Stimulated activated naive CD8-positive, alpha-beta T cell treated with anti-CD3 and anti-CD28 coated beads, Interleukin-15, Interleukin-2, amounts not matched to agents 100 ng/mL and 50 ng/mL, for 24 hours (primary cell): Measurements from ENCODE around the gene TMEM204.

Source experiments
- H3K27ac Mint-ChIP-seq: one replicate; pipeline ENCODE4 v1.8.0; 2021; ENCODE audit warnings: mild to moderate bottlenecking, mixed read lengths
- H3K27me3 Mint-ChIP-seq: one replicate; pipeline ENCODE4 v1.8.0; 2021; ENCODE audit warnings: mixed read lengths
- H3K36me3 Mint-ChIP-seq: one replicate; pipeline ENCODE4 v1.8.0; 2021; ENCODE audit warnings: low read depth, mixed read lengths
- H3K4me1 Mint-ChIP-seq: one replicate; pipeline ENCODE4 v1.8.0; 2021; ENCODE audit warnings: low read depth, mixed read lengths
- H3K4me3 Mint-ChIP-seq: one replicate; pipeline ENCODE4 v1.8.0; 2021; ENCODE audit warnings: mild to moderate bottlenecking, mixed read lengths
- H3K9me3 Mint-ChIP-seq: one replicate; pipeline ENCODE4 v1.8.0; 2021; ENCODE audit warnings: mixed read lengths

TMEM204 gene

GRCh38 chr16:1563786-1564185 is 30.3 kb downstream of the TMEM204 start:
- H3K9me3 Mint-ChIP-seq = no peaks in the 10 kb centered on the region
- H3K4me1 Mint-ChIP-seq = peaks cover 26% of the 10 kb centered on the region
- H3K4me3 Mint-ChIP-seq = no peak overlapping the region
- no peak overlapping the region for H3K27ac Mint-ChIP-seq
- no peaks in the 10 kb centered on the region for H3K27me3 Mint-ChIP-seq
- no peaks in the 10 kb centered on the region for H3K36me3 Mint-ChIP-seq

GRCh38 chr16:1564325-1564724 is 30.9 kb downstream of the TMEM204 start:
- Mint-ChIP-seq H3K36me3 (no peaks in the 10 kb centered on the region), H3K27me3 (no peaks in the 10 kb centered on the region), H3K9me3 (no peaks in the 10 kb centered on the region), H3K27ac (no peak overlapping the region), H3K4me3 (no peak overlapping the region), H3K4me1 (peaks cover 23% of the 10 kb centered on the region)

- no peaks in the 10 kb centered on the region for H3K9me3 Mint-ChIP-seq
- no peaks in the 10 kb centered on the region for H3K27me3 Mint-ChIP-seq
- H3K4me3 Mint-ChIP-seq = no peak overlapping the region
- peaks cover 15% of the 10 kb centered on the region for H3K4me1 Mint-ChIP-seq
- H3K27ac Mint-ChIP-seq = no peak overlapping the region
- no peaks in the 10 kb centered on the region for H3K36me3 Mint-ChIP-seq
Observed at GRCh38 chr16:1565083-1565805, 31.8 kb downstream of the TMEM204 start.

GRCh38 chr16:1567988-1568387 is 34.5 kb downstream of the TMEM204 start:
- Mint-ChIP-seq H3K27ac (no peak overlapping the region), H3K27me3 (no peaks in the 10 kb centered on the region), H3K4me1 (peaks cover 1% of the 10 kb centered on the region), H3K9me3 (no peaks in the 10 kb centered on the region), H3K36me3 (no peaks in the 10 kb centered on the region), H3K4me3 (no peak overlapping the region)

GRCh38 chr16:1571012-1571671 is 37.7 kb downstream of the TMEM204 start:
- H3K27ac Mint-ChIP-seq = no peak overlapping the region
- H3K27me3 Mint-ChIP-seq = no peaks in the 10 kb centered on the region
- H3K4me3 Mint-ChIP-seq = no peak overlapping the region
- H3K4me1 Mint-ChIP-seq = no peaks in the 10 kb centered on the region
- no peaks in the 10 kb centered on the region for H3K36me3 Mint-ChIP-seq
- no peaks in the 10 kb centered on the region for H3K9me3 Mint-ChIP-seq

- Mint-ChIP-seq H3K36me3 (no peaks in the 10 kb centered on the region), H3K9me3 (no peaks in the 10 kb centered on the region), H3K27me3 (no peaks in the 10 kb centered on the region), H3K27ac (no peak overlapping the region), H3K4me3 (no peak overlapping the region), H3K4me1 (no peaks in the 10 kb centered on the region)
Observed at GRCh38 chr16:1572673-1573072, 39.2 kb downstream of the TMEM204 start.

GRCh38 chr16:1573301-1573700 is 39.8 kb downstream of the TMEM204 start:
- no peaks in the 10 kb centered on the region for H3K4me1 Mint-ChIP-seq
- H3K4me3 Mint-ChIP-seq = no peak overlapping the region
- no peak overlapping the region for H3K27ac Mint-ChIP-seq
- H3K27me3 Mint-ChIP-seq = no peaks in the 10 kb centered on the region
- H3K36me3 Mint-ChIP-seq = no peaks in the 10 kb centered on the region
- H3K9me3 Mint-ChIP-seq = no peaks in the 10 kb centered on the region

GRCh38 chr16:1575578-1575977 is 42.1 kb downstream of the TMEM204 start:
- no peaks in the 10 kb centered on the region for H3K9me3 Mint-ChIP-seq
- H3K36me3 Mint-ChIP-seq = peaks cover 8% of the 10 kb centered on the region
- H3K27ac Mint-ChIP-seq = no peak overlapping the region
- no peaks in the 10 kb centered on the region for H3K4me1 Mint-ChIP-seq
- H3K27me3 Mint-ChIP-seq = no peaks in the 10 kb centered on the region
- no peak overlapping the region for H3K4me3 Mint-ChIP-seq

- H3K27me3 Mint-ChIP-seq = no peaks in the 10 kb centered on the region
Observed at GRCh38 chr16:1579214-1579613, 45.7 kb downstream of the TMEM204 start.

GRCh38 chr16:1580256-1580655 is 46.8 kb downstream of the TMEM204 start:
- Mint-ChIP-seq H3K9me3 (no peaks in the 10 kb centered on the region), H3K4me1 (no peaks in the 10 kb centered on the region), H3K27ac (no peak overlapping the region), H3K36me3 (peaks cover 14% of the 10 kb centered on the region), H3K27me3 (no peaks in the 10 kb centered on the region), H3K4me3 (no peak overlapping the region)

More at GRCh38 chr16:1579214-1579613, 45.7 kb downstream of the TMEM204 start:
- peaks cover 14% of the 10 kb centered on the region for H3K36me3 Mint-ChIP-seq
- H3K9me3 Mint-ChIP-seq = no peaks in the 10 kb centered on the region
- no peaks in the 10 kb centered on the region for H3K4me1 Mint-ChIP-seq
- H3K4me3 Mint-ChIP-seq = no peak overlapping the region
- no peak overlapping the region for H3K27ac Mint-ChIP-seq

- H3K9me3 Mint-ChIP-seq = no peaks in the 10 kb centered on the region
- H3K27me3 Mint-ChIP-seq = no peaks in the 10 kb centered on the region
- no peak overlapping the region for H3K27ac Mint-ChIP-seq
- H3K36me3 Mint-ChIP-seq = peaks cover 14% of the 10 kb centered on the region
- no peaks in the 10 kb centered on the region for H3K4me1 Mint-ChIP-seq
- no peak overlapping the region for H3K4me3 Mint-ChIP-seq
Observed at GRCh38 chr16:1580956-1581355, 47.5 kb downstream of the TMEM204 start.

- H3K9me3 Mint-ChIP-seq = no peaks in the 10 kb centered on the region
- no peaks in the 10 kb centered on the region for H3K4me1 Mint-ChIP-seq
- peaks cover 14% of the 10 kb centered on the region for H3K36me3 Mint-ChIP-seq
- no peaks in the 10 kb centered on the region for H3K27me3 Mint-ChIP-seq
- H3K27ac Mint-ChIP-seq = no peak overlapping the region
- H3K4me3 Mint-ChIP-seq = no peak overlapping the region
Observed at GRCh38 chr16:1581804-1582203, 48.3 kb downstream of the TMEM204 start.

- no peaks in the 10 kb centered on the region for H3K27me3 Mint-ChIP-seq
- H3K36me3 Mint-ChIP-seq = peaks cover 16% of the 10 kb centered on the region
- H3K27ac Mint-ChIP-seq = no peak overlapping the region
- no peaks in the 10 kb centered on the region for H3K4me1 Mint-ChIP-seq
- H3K9me3 Mint-ChIP-seq = no peaks in the 10 kb centered on the region
- no peak overlapping the region for H3K4me3 Mint-ChIP-seq
Observed at GRCh38 chr16:1583180-1583579, 49.7 kb downstream of the TMEM204 start.

GRCh38 chr16:1584926-1585484 is 51.5 kb downstream of the TMEM204 start:
- H3K4me3 Mint-ChIP-seq = no peak overlapping the region
- peaks cover 15% of the 10 kb centered on the region for H3K36me3 Mint-ChIP-seq
- H3K27me3 Mint-ChIP-seq = no peaks in the 10 kb centered on the region
- no peaks in the 10 kb centered on the region for H3K9me3 Mint-ChIP-seq
- no peaks in the 10 kb centered on the region for H3K4me1 Mint-ChIP-seq
- H3K27ac Mint-ChIP-seq = no peak overlapping the region

GRCh38 chr16:1590366-1590765 is 56.9 kb downstream of the TMEM204 start:
- Mint-ChIP-seq H3K27me3 (no peaks in the 10 kb centered on the region), H3K4me3 (no peak overlapping the region), H3K4me1 (no peaks in the 10 kb centered on the region), H3K9me3 (no peaks in the 10 kb centered on the region), H3K27ac (no peak overlapping the region), H3K36me3 (peaks cover 3% of the 10 kb centered on the region)
